CD4-positive, alpha-beta T cell (primary cell): ENCODE data around the gene SUN2. TPM values are rescaled to one million over a fixed set of nuclear protein-coding genes. Genes with fewer than 3 reads are reported as not detected.

Experiments used
- ATAC-seq: fragments of 200-7000 bp; cut with Tn5 transposase; one replicate; pipeline ENCODE4 v1.10.0; 2022; ENCODE audit warnings: mild to moderate bottlenecking; ENCODE audit not compliant: poor library complexity
- CTCF ChIA-PET: fragments of 350-600 bp; sonication (Branson Sonifier 250); formaldehyde crosslinking; loops from one replicate; lab custom pipeline; 2021; ENCODE audit warnings: antibody characterized with exemption, inconsistent platforms; lab: Charles Lee
- POLR2A ChIA-PET: fragments of 350-600 bp; sonication (Branson Sonifier 250); formaldehyde crosslinking; loops from one replicate; lab custom pipeline; 2021; ENCODE audit warnings: antibody characterized with exemption, inconsistent platforms; lab: Charles Lee
- DNase-seq, 14 experiments: peaks; one replicate each; pipeline ENCODE4 v3.0.0-alpha.2; 2013 to 2020; ENCODE audit warnings: mixed read lengths in 2 of 14
- H3K27ac ChIP-seq, 2 donors: one replicate each; pipeline versions ENCODE4 v1.5.1 to v1.7.0; 2013; ENCODE audit warnings: low read length in 2 of 2, low read depth in 1 of 2, mild to moderate bottlenecking in 1 of 2
- H3K27me3 ChIP-seq, 2 experiments: 1 replicate in 1 of 2; 2 replicates in 1 of 2; pipeline versions ENCODE4 v1.6.1 to v1.7.0; 2013; ENCODE audit warnings: low read length in 2 of 2, control low read depth in 1 of 2, mild to moderate bottlenecking in 1 of 2, moderate library complexity in 1 of 2; ENCODE audit not compliant: insufficient read depth in 2 of 2, control insufficient read depth in 1 of 2
- H3K36me3 ChIP-seq: one replicate; pipeline ENCODE4 v1.6.1; 2013; ENCODE audit warnings: low read length, control low read depth; ENCODE audit not compliant: insufficient read depth
- H3K4me1 ChIP-seq: one replicate; pipeline ENCODE4 v1.6.1; 2013; ENCODE audit warnings: low read length, control low read depth; ENCODE audit not compliant: insufficient read depth
- H3K4me3 ChIP-seq: one replicate; pipeline ENCODE4 v1.5.1; 2013; ENCODE audit warnings: mild to moderate bottlenecking, low read length, moderate library complexity
- H3K9me3 ChIP-seq, 2 experiments: 1 replicate in 1 of 2; 2 replicates in 1 of 2; pipeline versions ENCODE4 v1.6.1 to v1.7.0; 2013; ENCODE audit warnings: low read length in 2 of 2, mild to moderate bottlenecking in 2 of 2, control low read depth in 1 of 2, moderate library complexity in 1 of 2; ENCODE audit not compliant: control insufficient read depth in 1 of 2, insufficient read depth in 1 of 2
- H3K27ac Mint-ChIP-seq: one replicate; pipeline ENCODE4 v1.8.0; 2020; ENCODE audit warnings: mixed read lengths
- H3K27me3 Mint-ChIP-seq: one replicate; pipeline ENCODE4 v1.8.0; 2021; ENCODE audit warnings: mixed read lengths
- H3K36me3 Mint-ChIP-seq: one replicate; pipeline ENCODE4 v1.8.0; 2021; ENCODE audit warnings: low read depth, mixed read lengths
- H3K4me1 Mint-ChIP-seq: one replicate; pipeline ENCODE4 v1.8.0; 2021; ENCODE audit warnings: low read depth, mixed read lengths
- H3K4me3 Mint-ChIP-seq: one replicate; pipeline ENCODE4 v1.8.0; 2020; ENCODE audit warnings: mild to moderate bottlenecking, mixed read lengths
- H3K9me3 Mint-ChIP-seq: one replicate; pipeline ENCODE4 v1.8.0; 2020; ENCODE audit warnings: mixed read lengths
- CTCF ChIP-seq: fragments of 200-600 bp; IDR thresholded peaks from one replicate; pipeline ENCODE4 v1.8.0; 2022; ENCODE audit warnings: antibody characterized with exemption, mild to moderate bottlenecking
- intact Hi-C, 2 experiments: fragments of 100-400 bp; cut with DNase I in 1 of 2; cut with micrococcal nuclease in 1 of 2; formaldehyde crosslinking; loops; one replicate each; pipeline versions ENCODE4 v1.15.1 to v1.9.0; 2023 to 2025; cut with DNase I, micrococcal nuclease
- total RNA-seq, 174 experiments: library from RNA in 2 of 174; stranded (reverse) in 2 of 174; gene quantifications; one replicate each; pipeline ENCODE4 v1.2.3 and lab custom pipeline; 2021 to 2026

The SUN2 gene
- total RNA-seq, 2 experiments from 2014 or later: 440 to 453 TPM

GRCh38 chr22:38728871-38729796 lies 26.7 kb downstream of the SUN2 start:
- H3K27me3 ChIP-seq: no peaks in the 10 kb centered on the region
- no peak for TF ChIP-seq CTCF
- Mint-ChIP-seq H3K36me3 (peaks cover 97% of the 10 kb centered on the region), H3K9me3 (no peaks in the 10 kb centered on the region), H3K4me1 (peaks cover 40% of the 10 kb centered on the region), H3K27me3 (no peaks in the 10 kb centered on the region), H3K4me3 (no peak overlapping the region), H3K27ac (peak overlapping the region; percentile 88)
- intact Hi-C loops: no loop called here
- no peak overlapping the region for H3K27ac ChIP-seq
- no peaks in the 10 kb centered on the region for H3K9me3 ChIP-seq
- CTCF ChIA-PET: no interaction called here
- DNase-seq: no peak
- ATAC-seq: no peak
- H3K36me3 ChIP-seq: peaks cover 84% of the 10 kb centered on the region
- no peak overlapping the region for H3K4me3 ChIP-seq
- H3K4me1 ChIP-seq: peaks cover 28% of the 10 kb centered on the region
- POLR2A ChIA-PET: interaction anchor here (0.6 to 21.7 kb wide), 4 partner anchors 20 to 47 kb away, joined by 3 to 752 read pairs (median 4); partner anchors contain the start of genes SUN2 and TOMM22

GRCh38 chr22:38727530-38728451 lies 28.0 kb downstream of the SUN2 start:
- intact Hi-C loops: no loop called here
- no peaks in the 10 kb centered on the region for H3K9me3 Mint-ChIP-seq
- no peak overlapping the region for H3K27ac ChIP-seq
- CTCF ChIA-PET: no interaction called here
- peaks cover 97% of the 10 kb centered on the region for H3K36me3 Mint-ChIP-seq
- peaks cover 27% of the 10 kb centered on the region for H3K4me1 Mint-ChIP-seq
- no peaks in the 10 kb centered on the region for H3K9me3 ChIP-seq
- peak overlapping the region; percentile 56 for H3K27ac Mint-ChIP-seq
- H3K4me1 ChIP-seq: peaks cover 15% of the 10 kb centered on the region
- ATAC-seq (no peak), DNase-seq (peak in 1 of 14 experiments; percentile 23)
- no peak for TF ChIP-seq CTCF
- no peaks in the 10 kb centered on the region for H3K27me3 Mint-ChIP-seq
- H3K4me3 Mint-ChIP-seq: no peak overlapping the region
- POLR2A ChIA-PET: interaction anchor here (21.7 kb wide), 1 partner anchor 24 kb away, joined by 752 read pairs; the partner anchor contains the start of gene SUN2
- H3K4me3 ChIP-seq: no peak overlapping the region
- peaks cover 88% of the 10 kb centered on the region for H3K36me3 ChIP-seq
- no peaks in the 10 kb centered on the region for H3K27me3 ChIP-seq

- intact Hi-C loops: no loop called here
- CTCF ChIA-PET: no interaction called here
- Mint-ChIP-seq H3K36me3 (peaks cover 97% of the 10 kb centered on the region), H3K4me1 (peaks cover 20% of the 10 kb centered on the region), H3K27ac (peak overlapping the region; percentile 51), H3K4me3 (no peak overlapping the region), H3K9me3 (no peaks in the 10 kb centered on the region), H3K27me3 (no peaks in the 10 kb centered on the region)
- Histone ChIP-seq H3K27ac (no peak overlapping the region), H3K4me3 (no peak overlapping the region), H3K4me1 (peaks cover 9% of the 10 kb centered on the region), H3K9me3 (no peaks in the 10 kb centered on the region), H3K27me3 (no peaks in the 10 kb centered on the region), H3K36me3 (peaks cover 94% of the 10 kb centered on the region)
- ATAC-seq (no peak), DNase-seq (peak in 1 of 14 experiments; percentile 29)
- no peak for TF ChIP-seq CTCF
- POLR2A ChIA-PET: interaction anchor here (1.5 to 21.7 kb wide), 3 partner anchors 7 to 25 kb away, joined by 3 to 752 read pairs (median 48); partner anchors contain the start of gene SUN2
These were observed 28.7 kb downstream of the SUN2 start for GRCh38 chr22:38727123-38727522.
